Activated CD4-positive, alpha-beta T cell treated with anti-CD3 and anti-CD28 coated beads for 4 hours (primary cell): ENCODE results near the gene ST6GAL1.
"Not testable (repeated sequence)": the region's sequence is repeated elsewhere in the genome, so short reads cannot be mapped to it uniquely, and the experiment has no call there.

Source experiments
- DNase-seq, 2 donors: peaks; one replicate each; pipeline ENCODE4 v3.0.0-alpha.2; 2020

The ST6GAL1 gene

DNA sequence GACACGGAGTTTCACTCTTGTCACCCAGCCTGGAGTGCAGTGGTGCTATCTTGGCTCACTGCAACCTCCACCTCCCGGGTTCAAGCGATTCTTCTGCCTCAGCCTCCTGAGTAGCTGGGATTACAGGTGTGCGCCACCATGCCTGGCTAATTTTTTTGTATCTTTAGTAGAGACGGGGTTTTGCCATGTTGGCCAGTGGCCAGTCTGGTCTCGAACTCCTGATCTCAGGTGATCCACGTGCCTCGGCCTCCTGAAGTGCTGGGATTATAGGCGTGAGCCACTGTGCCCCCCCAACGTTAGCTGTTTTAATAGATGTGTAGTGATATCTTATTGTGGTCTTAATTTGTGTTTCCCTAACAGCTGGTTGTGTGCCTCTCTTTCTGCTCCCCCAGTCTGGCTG lies 40.8 kb downstream of the ST6GAL1 start:
- not testable (repeated sequence) for DNase-seq

DNA sequence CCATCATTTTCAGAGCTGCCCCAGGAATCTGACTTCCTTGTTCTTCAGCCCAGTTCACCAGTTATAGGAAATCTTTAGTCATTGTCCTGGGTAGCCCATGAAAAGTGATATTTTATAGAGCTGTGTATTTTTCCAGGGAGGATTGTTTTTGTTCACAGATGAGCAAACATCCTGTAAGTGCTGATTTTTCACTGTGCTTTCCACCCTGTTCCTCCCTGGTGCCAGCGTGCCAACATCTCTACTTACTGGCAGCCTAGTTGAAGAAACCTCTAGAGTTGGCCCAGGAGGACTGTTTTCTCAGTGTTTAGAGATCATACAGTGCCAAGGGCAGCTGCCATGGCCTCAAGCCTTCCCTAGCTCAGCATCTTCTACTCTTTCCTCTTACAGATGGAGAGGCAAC lies 41.3 kb downstream of the ST6GAL1 start:
- no peak for DNase-seq

DNA sequence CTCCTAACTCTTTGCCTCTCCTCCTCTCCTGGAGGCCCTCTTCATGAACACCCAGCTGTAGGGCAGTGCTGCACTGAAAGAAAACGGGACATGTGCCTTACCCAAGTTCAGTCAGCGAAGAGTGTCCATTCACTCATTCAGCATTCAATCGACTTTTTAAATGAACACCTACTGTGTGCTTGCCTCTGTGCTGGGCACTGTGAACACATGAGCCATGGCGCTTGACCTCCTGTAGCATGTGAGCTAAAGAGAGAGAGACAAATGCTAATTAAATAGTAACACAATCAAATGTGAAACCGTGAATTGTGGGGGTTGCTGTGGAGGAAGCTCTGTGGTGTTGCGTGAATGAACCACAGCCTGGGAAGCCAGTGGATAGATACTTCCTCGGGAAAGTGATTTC lies 43.4 kb downstream of the ST6GAL1 start:
- no peak for DNase-seq

DNA sequence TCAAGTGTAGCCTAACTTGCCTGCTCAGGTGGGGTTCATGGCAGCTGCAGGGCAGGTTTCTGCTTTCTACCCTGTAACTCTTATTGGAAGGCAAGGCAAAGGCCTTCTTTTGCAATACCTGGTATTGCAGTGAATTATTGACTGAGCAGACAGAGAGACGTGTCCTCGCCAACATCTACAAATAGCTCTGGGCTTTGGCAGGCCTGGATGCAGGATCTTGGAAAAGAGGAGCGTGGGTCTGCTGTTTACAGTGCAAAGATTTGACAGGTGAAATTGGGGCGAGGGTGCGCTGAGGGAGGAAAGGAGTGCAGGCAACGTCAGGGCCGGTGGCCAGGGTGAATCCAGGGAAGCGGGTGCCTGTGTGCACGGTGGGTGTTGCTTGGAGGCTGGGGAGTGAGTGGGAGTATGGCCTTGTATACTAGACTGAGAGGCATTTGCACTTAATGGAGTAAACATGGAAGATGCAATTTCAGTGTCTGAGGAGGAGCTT lies 44.5 kb downstream of the ST6GAL1 start:
- no peak for DNase-seq

DNA sequence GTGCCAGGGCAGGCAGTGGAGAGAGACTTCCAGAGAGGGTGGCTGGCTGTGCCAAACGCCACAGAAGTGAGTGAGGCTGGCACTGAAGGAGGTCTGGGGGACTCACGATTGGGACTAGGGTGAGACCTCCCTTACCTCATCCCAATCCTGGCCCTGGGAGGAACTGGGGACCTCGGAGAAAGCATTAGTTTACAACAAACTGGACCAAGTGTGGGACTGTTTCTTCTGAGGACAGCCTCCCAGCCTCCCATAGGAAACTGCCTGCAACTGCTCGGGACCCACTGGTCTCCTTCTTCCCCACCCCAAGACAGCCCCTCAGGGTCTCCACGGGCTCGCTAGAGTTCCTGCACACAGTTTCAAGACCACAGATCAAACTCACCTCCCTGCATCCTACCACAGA lies 45.4 kb downstream of the ST6GAL1 start:
- no peak for DNase-seq

DNA sequence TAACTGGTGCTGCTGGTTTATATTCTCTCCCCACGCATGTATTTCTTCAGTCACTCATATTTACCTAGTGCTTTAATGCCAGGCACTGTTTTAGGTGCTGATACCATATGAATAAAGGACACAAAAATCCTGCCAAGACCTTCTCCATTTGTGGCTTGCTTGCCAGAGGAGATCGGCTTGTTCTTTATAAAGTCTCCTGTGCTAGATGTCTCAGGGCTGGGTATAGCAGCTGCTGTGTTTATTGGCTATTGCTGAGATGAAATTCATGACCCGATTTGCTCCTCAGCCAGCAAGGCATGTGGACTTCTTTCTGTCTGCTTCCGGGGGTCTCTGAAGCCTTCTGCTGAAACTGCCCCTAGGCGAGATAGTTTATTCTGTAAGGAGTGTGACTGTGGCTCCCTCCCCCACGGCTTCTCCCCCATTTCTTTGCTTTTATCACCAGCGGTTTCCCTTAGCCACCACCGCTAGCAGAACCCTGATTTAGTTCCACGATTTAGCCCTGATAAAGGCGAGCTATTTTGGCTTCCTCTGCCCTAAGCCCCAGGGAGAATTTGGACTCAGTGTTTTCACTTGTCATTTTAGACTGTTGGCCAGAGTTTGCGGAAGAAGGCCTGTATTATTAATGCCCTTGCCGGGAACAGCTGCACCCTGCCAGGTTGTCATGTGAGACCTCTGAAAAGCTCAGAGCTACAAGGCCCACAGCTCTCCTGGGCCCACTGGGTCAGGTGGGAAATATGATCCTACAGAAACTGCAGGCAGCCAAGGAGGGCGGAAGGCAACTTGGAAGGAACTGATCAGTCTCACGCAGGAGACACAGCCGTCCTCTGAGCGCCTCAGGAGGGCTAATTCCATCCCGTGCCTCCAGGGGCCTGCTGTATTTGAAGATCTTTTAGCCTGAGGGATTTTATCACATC lies 46.8 kb downstream of the ST6GAL1 start:
- DNase-seq = no peak

DNA sequence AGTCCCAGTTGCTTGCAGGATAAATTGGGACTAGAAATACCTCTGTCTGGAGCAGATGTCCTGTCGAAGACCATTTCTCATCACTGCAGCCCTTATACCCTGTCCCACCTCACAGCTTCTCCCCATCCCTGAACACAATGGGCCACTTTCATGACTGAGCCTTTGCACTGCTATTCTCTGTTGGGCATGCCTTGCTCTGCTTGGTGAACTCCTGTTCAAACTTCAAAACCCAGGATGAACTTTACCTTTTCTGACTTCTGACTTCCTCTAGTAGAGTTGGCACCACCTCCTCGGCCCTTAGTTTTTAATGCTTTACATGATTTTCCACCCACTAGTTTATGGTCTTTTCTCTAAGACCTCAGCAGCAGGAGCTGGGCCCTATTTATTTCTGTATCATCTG lies 48.4 kb downstream of the ST6GAL1 start:
- DNase-seq = no peak

DNA sequence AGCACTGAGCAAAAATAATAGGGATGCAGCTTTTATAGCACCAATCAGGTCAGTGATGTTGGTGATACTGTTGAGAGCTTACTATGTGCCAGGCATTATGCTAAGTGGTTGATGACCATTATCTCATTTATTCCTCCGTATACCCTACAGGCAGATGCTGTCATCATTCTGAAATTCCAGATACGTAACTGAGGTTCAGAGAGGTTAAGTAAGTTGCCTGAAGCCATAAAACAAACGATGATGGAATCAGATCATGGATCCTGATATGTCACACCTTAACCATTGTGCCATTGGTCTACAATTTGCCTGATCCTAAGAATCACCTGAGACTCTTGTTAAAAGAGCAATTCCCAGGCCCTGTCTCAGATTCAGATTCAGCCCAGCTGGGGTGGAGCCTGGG lies 49.5 kb downstream of the ST6GAL1 start:
- no peak for DNase-seq

DNA sequence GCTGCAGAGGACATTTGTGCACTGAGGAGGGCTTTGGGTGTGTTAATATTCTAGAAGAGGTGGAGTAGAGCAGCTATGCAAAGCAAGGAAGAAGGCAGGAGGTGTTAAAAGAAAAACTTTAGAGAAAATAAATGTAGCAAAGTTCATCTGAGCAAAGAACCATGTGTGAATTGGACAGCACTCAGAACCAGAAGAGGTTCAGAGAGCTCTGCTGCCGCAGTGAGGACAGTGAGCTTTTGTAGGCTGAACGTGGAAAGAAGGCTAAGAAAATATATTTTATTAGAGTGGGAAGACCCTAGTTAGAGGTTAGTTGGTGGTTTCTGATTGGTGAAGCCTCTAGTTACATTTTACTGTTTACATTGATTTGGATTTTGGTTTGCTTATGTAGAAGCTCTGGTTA lies 50.7 kb downstream of the ST6GAL1 start:
- DNase-seq = no peak

DNA sequence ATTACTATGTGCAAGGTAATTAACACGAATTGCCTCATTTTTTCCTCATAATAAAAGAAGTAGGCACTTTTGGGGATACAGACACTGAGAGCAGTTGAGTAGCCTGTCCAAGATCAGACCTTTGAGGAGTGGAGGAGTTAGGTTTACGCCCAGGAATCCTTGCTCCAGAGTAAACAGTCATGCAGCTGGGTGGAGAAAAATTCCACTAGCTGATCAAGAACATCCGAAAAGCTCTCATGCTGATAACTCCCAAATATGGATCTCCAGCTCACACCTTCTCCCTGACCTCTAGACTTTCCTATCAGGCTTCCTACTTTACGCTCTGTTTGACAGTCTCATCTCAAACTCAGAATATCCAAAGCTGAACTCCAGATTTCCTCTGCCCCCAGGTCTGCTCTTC lies 53.3 kb downstream of the ST6GAL1 start:
- no peak for DNase-seq

DNA sequence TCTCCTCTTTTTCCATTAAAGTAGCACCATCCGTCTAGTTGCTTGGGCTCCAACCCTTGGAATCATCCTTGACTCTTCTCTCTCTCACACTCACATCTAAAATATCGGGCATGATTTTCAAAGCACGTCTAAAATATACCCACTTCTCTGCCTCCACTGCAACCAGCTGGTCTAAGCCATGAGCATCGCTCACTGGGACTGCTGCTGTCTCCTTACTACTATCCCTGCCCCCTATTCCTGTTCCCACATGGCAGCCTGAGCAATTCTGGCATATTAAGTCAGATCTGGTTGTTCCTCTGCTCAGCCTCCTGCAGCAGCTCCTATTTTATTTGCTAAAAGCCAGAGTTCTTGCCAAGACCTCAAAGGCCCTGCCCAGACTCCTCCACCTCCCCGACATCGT lies 53.7 kb downstream of the ST6GAL1 start:
- DNase-seq = no peak

DNA sequence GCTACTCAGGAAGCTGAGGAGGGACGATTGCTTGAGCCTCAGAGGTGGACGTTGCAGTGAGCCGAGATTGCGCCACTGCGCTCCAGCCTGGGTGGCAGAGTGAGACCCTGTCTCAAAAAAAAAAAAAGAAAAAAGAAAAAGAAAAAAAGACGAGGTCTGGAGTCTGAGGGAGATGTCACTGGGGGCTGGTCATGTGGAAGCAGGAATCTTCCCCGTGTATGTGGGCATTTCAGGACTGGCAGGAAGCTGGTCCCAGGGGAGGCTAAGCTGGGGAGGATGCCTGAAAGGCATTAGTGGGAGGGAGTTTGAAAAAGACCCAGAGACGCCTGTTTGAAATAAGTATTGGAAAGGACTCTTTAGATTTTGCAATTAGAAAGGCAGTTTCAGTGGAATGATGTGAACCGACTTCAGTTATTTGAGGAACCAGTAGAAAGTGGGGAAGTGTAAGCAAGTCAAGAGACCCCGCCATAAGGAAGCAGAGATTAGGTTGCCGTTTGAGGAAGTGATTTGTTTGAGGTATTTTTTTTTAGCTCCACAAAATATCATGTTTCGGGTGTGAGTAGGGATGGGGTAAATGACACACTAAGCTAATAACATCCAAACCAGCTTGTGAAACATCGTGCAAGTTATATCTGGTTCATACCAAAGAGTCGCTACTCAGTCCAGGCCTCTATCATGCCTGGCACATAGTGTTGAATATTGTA lies 55.5 kb downstream of the ST6GAL1 start:
- DNase-seq = no peak

DNA sequence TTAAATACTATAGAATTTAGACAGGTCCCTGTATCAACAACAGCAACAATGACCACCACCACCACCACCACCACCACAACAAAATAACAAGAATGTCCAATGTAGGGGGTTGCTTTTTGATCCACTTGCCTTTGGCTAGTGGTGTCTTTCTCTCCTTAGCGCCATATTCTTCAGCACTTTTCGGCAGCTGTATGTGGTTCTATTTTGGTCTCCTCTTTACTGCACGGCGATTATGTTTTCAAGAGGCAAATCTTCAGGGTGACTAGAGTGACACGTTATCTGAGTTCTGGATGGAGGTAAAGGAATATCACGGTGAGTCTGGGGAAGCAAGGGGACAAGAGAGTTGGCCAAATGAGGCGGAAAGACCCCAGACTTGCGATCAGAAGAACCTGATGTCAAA lies 56.1 kb downstream of the ST6GAL1 start:
- DNase-seq = no peak

DNA sequence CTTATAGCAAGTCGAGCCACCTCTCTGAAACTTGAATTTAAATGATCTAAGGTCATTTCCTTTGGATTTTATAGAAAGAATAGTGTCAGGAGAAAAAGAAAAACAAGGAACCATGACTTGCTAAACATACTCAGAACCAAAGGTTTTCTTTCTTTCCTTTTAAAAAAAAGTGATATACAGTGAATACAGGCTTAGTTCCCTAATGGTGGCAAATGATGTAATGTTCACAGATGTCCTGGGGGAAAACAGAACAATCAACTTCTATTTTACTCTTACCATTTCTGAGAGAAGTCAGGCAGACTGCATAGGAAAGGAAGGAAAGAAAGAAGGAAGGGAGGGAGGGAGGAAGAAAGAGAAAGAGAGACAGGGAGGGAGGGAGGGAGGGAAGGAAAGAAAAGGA lies 56.5 kb downstream of the ST6GAL1 start:
- no peak for DNase-seq

DNA sequence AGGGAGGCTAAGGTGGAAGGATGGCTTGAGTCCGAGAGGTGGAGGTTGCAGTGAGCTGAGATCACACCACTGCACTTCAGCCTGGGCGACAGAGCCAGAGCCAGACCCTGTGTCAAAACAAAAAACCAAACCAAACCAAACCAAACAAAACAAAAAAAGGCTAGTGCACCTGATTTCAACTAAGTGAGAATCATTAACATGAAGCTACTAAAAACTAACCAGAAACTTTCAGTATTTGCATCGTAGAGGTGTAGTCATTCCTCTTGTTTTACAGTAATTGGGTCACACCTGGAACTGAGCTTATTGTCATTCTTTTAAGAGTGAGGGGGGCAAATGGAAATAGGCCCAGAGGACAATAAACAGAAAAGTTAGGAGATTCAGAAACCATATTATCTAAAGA lies 58.5 kb downstream of the ST6GAL1 start:
- no peak for DNase-seq

DNA sequence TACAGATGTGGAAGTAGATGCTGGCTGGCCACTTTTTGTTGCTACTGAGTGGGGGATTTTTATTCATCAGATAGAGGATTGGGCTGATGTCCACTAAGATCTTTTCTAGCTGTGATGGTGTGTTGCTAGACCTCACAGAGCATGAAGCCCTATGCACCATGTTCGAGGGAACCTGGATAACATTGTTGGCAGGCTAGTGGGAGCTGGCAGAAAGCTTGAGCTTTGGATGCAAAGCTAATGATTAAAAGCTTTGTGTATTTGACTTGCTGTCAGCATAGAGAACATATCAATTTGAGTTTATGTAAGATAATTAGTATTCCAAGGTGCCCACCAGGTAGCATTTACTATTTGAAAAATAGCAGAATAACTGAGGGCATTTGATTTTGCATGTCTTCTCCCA lies 59.1 kb downstream of the ST6GAL1 start:
- no peak for DNase-seq

DNA sequence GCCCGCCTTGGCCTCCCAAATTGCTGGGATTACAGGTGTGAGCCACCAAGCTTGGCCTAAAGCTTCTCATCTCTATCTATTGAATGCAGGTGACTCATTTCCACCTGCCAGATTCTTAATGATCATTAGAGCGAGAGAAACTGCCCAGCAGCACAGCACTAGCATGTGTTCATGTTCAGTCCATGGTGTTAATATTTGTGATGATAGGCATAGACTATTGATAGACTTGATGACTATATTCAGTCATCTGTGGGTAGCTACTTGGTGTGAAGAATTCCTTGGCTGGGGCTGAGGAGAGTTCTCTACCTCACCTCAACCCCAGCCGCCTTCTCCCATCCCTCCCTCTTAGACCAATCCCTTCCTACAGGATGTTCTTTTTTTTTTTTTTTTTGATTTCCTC lies 60.0 kb downstream of the ST6GAL1 start:
- no peak for DNase-seq

DNA sequence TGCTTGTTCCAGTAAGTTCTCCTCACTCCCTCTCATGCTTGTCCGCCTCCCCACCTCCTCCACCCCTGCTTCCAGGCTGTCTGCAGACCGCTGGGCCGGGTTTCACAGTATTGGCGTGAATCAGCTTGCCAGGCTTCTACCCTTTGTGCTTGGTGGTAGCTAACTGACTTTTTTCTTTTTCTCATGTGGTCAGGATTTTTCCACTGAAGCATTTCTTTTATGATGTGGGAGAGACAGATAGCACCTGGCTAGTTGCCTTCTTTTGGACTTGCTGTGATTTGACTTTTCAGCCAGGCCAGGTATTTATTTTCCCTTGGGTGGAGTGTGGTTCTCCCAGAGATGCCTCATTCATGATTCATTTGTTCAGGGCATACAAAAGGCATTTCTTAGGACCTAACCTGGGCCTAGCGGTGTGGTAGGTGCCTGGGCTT lies 60.6 kb downstream of the ST6GAL1 start:
- DNase-seq = no peak

DNA sequence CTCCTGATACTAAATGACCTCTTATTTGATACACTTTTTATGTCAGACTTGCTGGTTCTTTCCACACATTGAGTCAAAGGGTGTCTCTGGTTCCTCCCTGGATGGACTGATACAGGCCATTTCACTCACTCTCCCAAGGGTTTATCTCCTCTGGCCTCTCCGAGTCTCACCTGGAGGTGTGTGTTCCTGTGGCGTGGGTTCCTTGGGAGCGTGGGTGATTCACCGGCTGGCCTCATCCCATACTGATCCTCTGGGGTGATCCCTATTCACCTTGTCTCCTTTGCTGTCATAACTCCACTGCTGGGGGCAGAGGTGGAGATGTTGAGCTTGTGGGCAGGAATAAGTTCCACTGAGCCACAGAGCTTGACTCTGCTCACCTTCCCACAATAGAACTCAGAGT lies 61.1 kb downstream of the ST6GAL1 start:
- DNase-seq = no peak

DNA sequence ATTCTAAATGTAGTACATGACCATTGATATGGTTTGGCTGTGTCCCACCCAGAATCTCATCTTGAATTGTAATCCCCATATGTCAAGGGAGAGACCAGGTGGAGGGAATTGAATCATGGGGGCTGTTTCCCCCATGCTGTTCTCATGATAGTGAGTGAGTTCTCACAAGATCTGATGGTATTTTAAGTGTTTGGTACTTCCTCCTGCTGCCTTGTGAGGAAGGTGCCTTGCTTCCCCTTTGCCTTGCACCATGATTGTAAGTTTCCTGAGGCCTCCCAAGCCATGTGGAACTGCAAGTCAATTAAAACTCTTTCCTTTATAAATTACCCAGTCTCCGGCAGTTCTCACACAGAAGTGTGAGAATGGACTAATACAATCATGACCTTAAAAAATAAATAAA lies 61.8 kb downstream of the ST6GAL1 start:
- DNase-seq = not testable (repeated sequence)

DNA sequence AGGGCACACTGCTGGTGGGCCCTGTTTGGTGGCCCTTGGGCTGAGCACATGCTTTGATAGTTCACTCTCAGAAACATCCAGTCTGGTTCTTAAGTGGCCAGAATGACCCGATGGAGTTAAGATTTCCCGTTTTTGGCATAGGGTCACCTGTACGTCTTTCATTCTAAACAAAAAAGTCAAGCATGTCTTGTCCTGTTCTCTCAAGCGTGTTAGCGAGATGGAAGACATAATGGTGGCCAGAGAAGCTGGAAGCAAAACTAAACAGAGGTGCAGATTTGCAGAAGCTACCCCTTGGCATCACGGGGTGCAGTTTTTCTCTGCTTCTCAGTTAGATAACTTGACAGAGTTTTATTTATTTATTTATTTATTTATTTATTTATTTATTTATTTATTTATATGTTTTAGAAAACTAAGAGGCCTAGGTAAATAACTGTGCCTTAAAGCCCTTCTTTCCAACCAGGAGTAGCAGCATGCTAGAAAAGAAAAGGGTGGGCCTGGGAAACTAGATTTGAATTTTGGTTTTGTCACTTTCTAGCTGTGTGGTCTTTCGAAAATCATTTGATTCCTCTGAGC lies 63.0 kb downstream of the ST6GAL1 start:
- DNase-seq = no peak

DNA sequence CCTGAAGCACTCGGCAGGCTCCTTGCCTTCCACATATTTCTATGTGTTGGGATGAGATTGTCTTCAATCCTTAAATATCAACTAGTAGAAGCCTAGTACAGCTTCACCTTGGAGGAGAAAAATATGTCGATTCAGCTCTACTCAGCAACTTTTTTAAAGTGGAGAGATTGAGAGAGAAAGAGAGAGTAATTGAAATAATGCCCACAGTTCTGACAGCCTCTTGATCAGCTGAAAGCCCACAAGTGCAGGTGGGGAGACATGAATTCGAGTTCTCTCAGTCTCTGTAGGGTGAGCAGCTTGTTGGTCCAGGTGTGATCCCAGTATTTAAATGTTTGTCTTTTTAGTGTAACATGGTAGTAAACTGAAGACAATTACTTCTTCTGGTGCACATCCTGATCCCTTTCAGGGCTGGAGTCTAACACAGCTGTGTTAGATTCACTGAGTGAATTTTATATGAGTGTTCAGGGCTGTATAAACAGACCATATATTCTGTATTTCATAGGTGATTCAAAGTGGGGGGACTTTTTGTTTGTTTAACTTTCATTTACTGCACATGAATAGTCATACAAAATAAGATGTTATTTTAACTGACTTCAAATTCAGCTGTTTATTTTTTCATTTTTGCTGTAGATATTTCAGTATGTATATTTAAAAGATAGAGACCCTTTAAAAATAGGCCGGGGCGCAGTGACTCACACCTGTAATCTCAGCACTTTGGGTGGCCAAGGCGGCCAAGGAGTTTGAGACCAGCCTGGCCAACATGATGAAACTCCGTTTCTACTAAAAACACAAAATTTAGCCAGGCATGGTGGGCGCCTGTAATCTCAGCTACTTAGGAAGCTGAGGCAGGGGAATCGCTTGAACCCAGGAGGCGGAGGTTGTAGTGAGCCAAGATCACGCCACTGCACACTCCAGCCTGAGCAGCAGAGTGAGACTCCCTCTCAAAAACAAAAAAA lies 64.0 kb downstream of the ST6GAL1 start:
- no peak for DNase-seq

DNA sequence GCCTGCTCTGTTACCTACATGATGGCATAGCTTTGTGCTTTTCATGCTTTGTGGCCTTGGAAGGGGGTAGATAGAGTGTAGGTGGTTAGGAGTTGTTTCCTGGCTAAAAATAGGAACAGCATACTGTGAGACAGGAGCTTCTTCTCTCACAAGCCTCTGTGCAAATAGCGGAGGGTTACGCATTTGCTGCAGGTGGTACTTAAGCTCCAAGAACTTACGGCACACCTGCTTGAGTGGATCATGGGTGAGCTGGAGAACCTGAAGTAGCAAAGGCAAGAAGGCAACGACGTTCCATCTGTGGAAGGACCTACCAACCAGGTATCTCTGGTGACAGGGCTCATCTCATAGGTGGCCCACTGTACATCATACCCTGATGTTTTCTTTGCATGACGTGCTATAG lies 66.0 kb downstream of the ST6GAL1 start:
- DNase-seq = no peak
